GM12878 (cell line): ENCODE data around the gene POLR3A. TPM values are rescaled to one million over a fixed set of nuclear protein-coding genes. Genes with fewer than 3 reads are reported as not detected.

Source experiments
- ATAC-seq: fragments of 200-7000 bp; cut with Tn5 transposase; 3 replicates; pipeline ENCODE4 v1.9.1; 2020; ENCODE audit warnings: mild to moderate bottlenecking, moderate library complexity
- BruUV-seq: library from RNA; stranded (reverse); fragments of 400-500 nt; replicated peaks from 2 replicates; lab custom pipeline; 2021; lab: Mats Ljungman, UMichigan
- CTCF ChIA-PET: fragments of 300-600 bp; sonication (Branson Sonifier 250); formaldehyde crosslinking; extraction: SDS; loops from one replicate; lab custom pipeline; 2021; ENCODE audit warnings: inconsistent platforms; lab: Yijun Ruan, JAX
- POLR2A ChIA-PET: fragments of 350-600 bp; formaldehyde crosslinking; extraction: SDS; loops from one replicate; lab custom pipeline; 2021; ENCODE audit warnings: inconsistent platforms; lab: Charles Lee
- RAD21 ChIA-PET: fragments of 300-600 bp; sonication (Branson Sonifier 250); formaldehyde crosslinking; loops from one replicate; lab custom pipeline; 2023; ENCODE audit warnings: antibody characterized with exemption; ENCODE audit not compliant: unreplicated experiment; lab: Charles Lee
- SMC1A ChIA-PET: fragments of 300-600 bp; sonication (Branson Sonifier 250); formaldehyde crosslinking; loops from one replicate; lab custom pipeline; 2023; ENCODE audit not compliant: unreplicated experiment, uncharacterized antibody; lab: Charles Lee
- DNase-seq: peaks from one replicate; pipeline ENCODE4 v3.0.0-alpha.2; 2011; ENCODE audit warnings: low read depth, low spot score
- FAIRE-seq: peaks from 3 replicates; lab custom pipeline; 2011; peaks lifted over from hg19 to GRCh38; lab: Jason Lieb, UNC
- H2AFZ ChIP-seq: 2 replicates; pipeline ENCODE4 v1.6.0; 2011; ENCODE audit warnings: low read depth, low read length, control low read depth; ENCODE audit not compliant: control insufficient read depth
- H3K27ac ChIP-seq: 2 replicates; pipeline ENCODE4 v1.5.1; 2011; ENCODE audit warnings: control low read depth; ENCODE audit not compliant: control insufficient read depth, insufficient read depth
- H3K27me3 ChIP-seq, 2 experiments: replicated peaks in 1 of 2; 2 replicates each; pipeline versions ENCODE4 v1.6.0 to v1.6.1; 2011; ENCODE audit warnings: low read length in 1 of 2; ENCODE audit not compliant: control insufficient read depth in 2 of 2, insufficient read depth in 2 of 2
- H3K36me3 ChIP-seq, 2 experiments: 2 replicates each; pipeline ENCODE4 v1.5.1; 2011; ENCODE audit warnings: low read length in 1 of 2; ENCODE audit not compliant: control insufficient read depth in 2 of 2, insufficient read depth in 2 of 2
- H3K4me1 ChIP-seq: 2 replicates; pipeline ENCODE4 v1.6.1; 2011; ENCODE audit warnings: mild to moderate bottlenecking, low read length, moderate library complexity, mixed read lengths; ENCODE audit not compliant: control insufficient read depth, insufficient read depth
- H3K4me2 ChIP-seq: 2 replicates; pipeline ENCODE4 v1.6.0; 2011; ENCODE audit warnings: control low read depth; ENCODE audit not compliant: control insufficient read depth, insufficient read depth
- H3K4me3 ChIP-seq: fragments of 200-600 bp; sonication (generic); 2 replicates; pipeline ENCODE4 v1.5.1; 2016
- H3K79me2 ChIP-seq: 2 replicates; pipeline ENCODE4 v1.6.0; 2011; ENCODE audit warnings: low read length; ENCODE audit not compliant: control insufficient read depth, insufficient read depth
- H3K9ac ChIP-seq: 2 replicates; pipeline ENCODE4 v1.8.0; 2011; ENCODE audit warnings: low read length, control low read depth, mixed read lengths; ENCODE audit not compliant: control insufficient read depth, insufficient read depth
- H3K9me3 ChIP-seq: replicated peaks from 3 replicates; pipeline ENCODE4 v1.5.1; 2011; ENCODE audit warnings: mild to moderate bottlenecking, low read length; ENCODE audit not compliant: control insufficient read depth, insufficient read depth
- H4K20me1 ChIP-seq: 2 replicates; pipeline ENCODE4 v1.6.0; 2011; ENCODE audit not compliant: control insufficient read depth, insufficient read depth
- ESRRA ChIP-seq: IDR thresholded peaks from 2 replicates; pipeline ENCODE4 v1.6.1; 2012; ENCODE audit warnings: mild to moderate bottlenecking, low read length, improper control_type of control experiment
- EZH2 ChIP-seq: IDR thresholded peaks from 2 replicates; pipeline ENCODE4 v1.6.1; 2012; ENCODE audit warnings: low read depth, mild to moderate bottlenecking, control low read depth, inconsistent platforms, low read length, borderline replicate concordance; ENCODE audit not compliant: control insufficient read depth
- HSF1 ChIP-seq: fragments of 150-350 bp; IDR thresholded peaks from 2 replicates; pipeline ENCODE4 v1.6.1; 2014; ENCODE audit warnings: mild to moderate bottlenecking, low read depth, low read length
- IKZF1 ChIP-seq: fragments of 450-650 bp; conservative IDR thresholded peaks from 2 replicates; pipeline ENCODE4 v1.6.1; 2017; ENCODE audit warnings: antibody characterized with exemption, mild to moderate bottlenecking
- MTA3 ChIP-seq: IDR thresholded peaks from 2 replicates; pipeline ENCODE4 v1.6.1; 2012; ENCODE audit warnings: low read length, inconsistent platforms, borderline replicate concordance
- MYB ChIP-seq: fragments of 150-350 bp; IDR thresholded peaks from 2 replicates; pipeline ENCODE4 v1.6.1; 2014; ENCODE audit warnings: mild to moderate bottlenecking, low read depth, low read length, borderline replicate concordance
- NBN ChIP-seq: fragments of 450-650 bp; IDR thresholded peaks from 2 replicates; pipeline ENCODE4 v1.6.1; 2016
- NFIC ChIP-seq: IDR thresholded peaks from 2 replicates; pipeline ENCODE4 v1.6.1; 2012; ENCODE audit warnings: low read depth, mild to moderate bottlenecking, inconsistent platforms, low read length, moderate library complexity
- RAD21 ChIP-seq: IDR thresholded peaks from 2 replicates; pipeline ENCODE4 v1.6.1; 2011; ENCODE audit warnings: mild to moderate bottlenecking, low read depth, low read length, moderate library complexity; ENCODE audit not compliant: insufficient read depth
- SMC3 ChIP-seq: IDR thresholded peaks from 2 replicates; pipeline ENCODE4 v1.6.1; 2011; ENCODE audit warnings: low read length, improper control_type of control experiment, borderline replicate concordance
- SP1 ChIP-seq: IDR thresholded peaks from one replicate; pipeline ENCODE4 v1.6.1; 2011; ENCODE audit warnings: low read depth, low read length
- STAT3 ChIP-seq: IDR thresholded peaks from 2 replicates; pipeline ENCODE4 v1.6.1; 2011; ENCODE audit warnings: low read depth, low read length, improper control_type of control experiment
- SUZ12 ChIP-seq: fragments of 200-600 bp; sonication (generic); IDR thresholded peaks from one replicate; pipeline ENCODE4 v1.6.1; 2018; ENCODE audit warnings: antibody characterized with exemption, mild to moderate bottlenecking; ENCODE audit not compliant: unreplicated experiment
- TCF12 ChIP-seq: IDR thresholded peaks from 2 replicates; pipeline ENCODE4 v1.6.1; 2011; ENCODE audit warnings: low read depth, mild to moderate bottlenecking, low read length
- ZBTB40 ChIP-seq: fragments of 450-650 bp; IDR thresholded peaks from 2 replicates; pipeline ENCODE4 v1.6.1; 2016; ENCODE audit warnings: mild to moderate bottlenecking, moderate library complexity, borderline replicate concordance
- WGBS: methylation state at CpG from one replicate; pipeline ENCODE4 v1.1.6; 2016; ENCODE audit warnings: low lambda C conversion rate; ENCODE audit not compliant: insufficient replicate concordance, insufficient coverage; ENCODE audit errors: missing lambda C conversion rate; 5-methylcytosine and 5-hydroxymethylcytosine counted together
- in situ Hi-C: fragments of 300-500 bp; cut with MboI; formaldehyde crosslinking; loops from 9 replicates; pipeline ENCODE4 v1.14.3; 2018; ENCODE audit warnings: mixed read lengths
- intact Hi-C: fragments of 100-400 bp; cut with micrococcal nuclease; formaldehyde crosslinking; loops from one replicate; pipeline ENCODE4 v1.14.2; 2022; ENCODE audit not compliant: unreplicated experiment
- polyA plus RNA-seq, 11 experiments: library from polyadenylated mRNA; depleted of rRNA in 4 of 11; unstranded in 6 of 11; stranded (reverse) in 5 of 11; fragments of >200 nt; fragmentation: Nextera tagmentation in 4 of 11; fragmentation: Illumina TruSeq in 1 of 11; extraction: Ambion mirVana in 4 of 11; extraction: Trizol in 1 of 11; gene quantifications; 1 replicate in 1 of 11; 2 replicates in 10 of 11; pipeline versions ENCODE4 v1.2.1 to v1.2.3, GENCODE V29; 2011 to 2016; ENCODE audit warnings: inconsistent platforms in 2 of 11, missing spikeins in 2 of 11, low read depth in 1 of 11
- total RNA-seq, 4 experiments: library from RNA; depleted of rRNA in 3 of 4; stranded (reverse); fragments of >200 nt in 3 of 4; fragmentation: Illumina TruSeq in 1 of 4; extraction: Trizol in 1 of 4; gene quantifications; 2 replicates each; pipeline versions ENCODE4 v1.2.1 to v1.2.3, GENCODE V29; 2013 to 2021
- TF ChIP-seq, protein P1 (sequence below): fragments of 450-650 bp; IDR thresholded peaks from 2 replicates; pipeline ENCODE4 v1.6.1; 2017; ENCODE audit warnings: mild to moderate bottlenecking, moderate library complexity

POLR3A gene
- total and polyA plus RNA-seq, 10 of the 15 experiments (the other 5 are each of a cell fraction or from before 2014, with no cell fraction given), result 5.4 to 20.4 (median 14.4) TPM

- Histone ChIP-seq H4K20me1 (no peaks in the 10 kb centered on the region), H3K9me3 (no peaks in the 10 kb centered on the region; the same call in 2 of the 3 replicates), H2AFZ (no peak overlapping the region), H3K27me3 (no peaks in the 10 kb centered on the region), H3K9ac (no peak overlapping the region), H3K4me3 (no peak overlapping the region), H3K36me3 (no peaks in the 10 kb centered on the region), H3K4me2 (no peak overlapping the region), H3K27ac (no peak overlapping the region), H3K4me1 (peaks cover 7% of the 10 kb centered on the region; the same call in 1 of the 2 replicates), H3K79me2 (no peaks in the 10 kb centered on the region)
- ChIA-PET RAD21 (no interaction called here), CTCF (interaction anchor here (1.0 to 1.1 kb wide), 2 partner anchors 10 to 16 kb away, joined by 3 read pairs; no protein-coding TSS in a partner anchor), SMC1A (no interaction called here), POLR2A (no interaction called here)
- 0% methylated on average over 2 of the region's 2 CpGs for WGBS
- intact Hi-C loops (no loop called here), in situ Hi-C loops (no loop called here)
- ATAC-seq (no peak), DNase-seq (no peak), FAIRE-seq (no peak)
- BruUV-seq, result no TSS peak
- no peak for TF ChIP-seq EZH2
- no peak for TF ChIP-seq NFIC
- no peak for TF ChIP-seq STAT3
- no peak for TF ChIP-seq RAD21
- TF ChIP-seq MYB, result no peak
- no peak for TF ChIP-seq SUZ12
- TF ChIP-seq HSF1, result no peak
- TF ChIP-seq NBN, result no peak
- no peak for TF ChIP-seq MTA3
- TF ChIP-seq IKZF1, result no peak
- no peak for TF ChIP-seq ESRRA
- no peak for TF ChIP-seq TCF12
- no peak for TF ChIP-seq ZBTB40
- no peak for TF ChIP-seq SMC3
- no peak for TF ChIP-seq SP1
- TF ChIP-seq, protein P1, sequence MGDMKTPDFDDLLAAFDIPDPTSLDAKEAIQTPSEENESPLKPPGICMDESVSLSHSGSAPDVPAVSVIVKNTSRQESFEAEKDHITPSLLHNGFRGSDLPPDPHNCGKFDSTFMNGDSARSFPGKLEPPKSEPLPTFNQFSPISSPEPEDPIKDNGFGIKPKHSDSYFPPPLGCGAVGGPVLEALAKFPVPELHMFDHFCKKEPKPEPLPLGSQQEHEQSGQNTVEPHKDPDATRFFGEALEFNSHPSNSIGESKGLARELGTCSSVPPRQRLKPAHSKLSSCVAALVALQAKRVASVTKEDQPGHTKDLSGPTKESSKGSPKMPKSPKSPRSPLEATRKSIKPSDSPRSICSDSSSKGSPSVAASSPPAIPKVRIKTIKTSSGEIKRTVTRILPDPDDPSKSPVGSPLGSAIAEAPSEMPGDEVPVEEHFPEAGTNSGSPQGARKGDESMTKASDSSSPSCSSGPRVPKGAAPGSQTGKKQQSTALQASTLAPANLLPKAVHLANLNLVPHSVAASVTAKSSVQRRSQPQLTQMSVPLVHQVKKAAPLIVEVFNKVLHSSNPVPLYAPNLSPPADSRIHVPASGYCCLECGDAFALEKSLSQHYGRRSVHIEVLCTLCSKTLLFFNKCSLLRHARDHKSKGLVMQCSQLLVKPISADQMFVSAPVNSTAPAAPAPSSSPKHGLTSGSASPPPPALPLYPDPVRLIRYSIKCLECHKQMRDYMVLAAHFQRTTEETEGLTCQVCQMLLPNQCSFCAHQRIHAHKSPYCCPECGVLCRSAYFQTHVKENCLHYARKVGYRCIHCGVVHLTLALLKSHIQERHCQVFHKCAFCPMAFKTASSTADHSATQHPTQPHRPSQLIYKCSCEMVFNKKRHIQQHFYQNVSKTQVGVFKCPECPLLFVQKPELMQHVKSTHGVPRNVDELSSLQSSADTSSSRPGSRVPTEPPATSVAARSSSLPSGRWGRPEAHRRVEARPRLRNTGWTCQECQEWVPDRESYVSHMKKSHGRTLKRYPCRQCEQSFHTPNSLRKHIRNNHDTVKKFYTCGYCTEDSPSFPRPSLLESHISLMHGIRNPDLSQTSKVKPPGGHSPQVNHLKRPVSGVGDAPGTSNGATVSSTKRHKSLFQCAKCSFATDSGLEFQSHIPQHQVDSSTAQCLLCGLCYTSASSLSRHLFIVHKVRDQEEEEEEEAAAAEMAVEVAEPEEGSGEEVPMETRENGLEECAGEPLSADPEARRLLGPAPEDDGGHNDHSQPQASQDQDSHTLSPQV, result no peak
Observed at GRCh38 chr10:78063236-78063635, 33.9 kb upstream of the POLR3A start.
